Putamen (tissue), 1 donor: Measurements from ENCODE around the gene ZNF624.
A peak's percentile ranks its signal among the peaks of the same experiment; 100 is the strongest.

Source experiments
- DNase-seq: peaks from one replicate; pipeline ENCODE4 v3.0.0-alpha.2; 2016; ENCODE audit warnings: low spot score

Gene ZNF624

GRCh38 chr17:16593356-16594102 is 60.1 kb downstream of the ZNF624 start:
- no peak for DNase-seq

- DNase-seq = peak; percentile 90
Observed at GRCh38 chr17:16589097-16589969, 64.3 kb downstream of the ZNF624 start.

- no peak for DNase-seq
Observed at GRCh38 chr17:16585796-16586195, 67.9 kb downstream of the ZNF624 start.

- DNase-seq = peak; percentile 91
Observed at GRCh38 chr17:16584273-16584995, 69.2 kb downstream of the ZNF624 start.

GRCh38 chr17:16583781-16584180 is 69.9 kb downstream of the ZNF624 start:
- no peak for DNase-seq

GRCh38 chr17:16573466-16573865 is 80.2 kb downstream of the ZNF624 start:
- no peak for DNase-seq
